IPS-20b (cell line): ENCODE measurements around the gene SH3YL1.

Source experiments
- H3K27ac ChIP-seq: one replicate; pipeline ENCODE4 v1.5.1; 2013; ENCODE audit warnings: low read length
- H3K27me3 ChIP-seq: 2 replicates; pipeline ENCODE4 v1.6.1; 2013; ENCODE audit warnings: mild to moderate bottlenecking, low read length, inconsistent platforms; ENCODE audit not compliant: insufficient read depth
- H3K36me3 ChIP-seq: 2 replicates; pipeline ENCODE4 v1.6.1; 2013; ENCODE audit warnings: low read depth, mild to moderate bottlenecking, inconsistent platforms, low read length, moderate library complexity; ENCODE audit not compliant: insufficient read depth
- H3K4me1 ChIP-seq: 2 replicates; pipeline ENCODE4 v1.6.1; 2013; ENCODE audit warnings: mild to moderate bottlenecking, control low read depth, inconsistent platforms, low read length, moderate library complexity; ENCODE audit not compliant: insufficient read depth
- H3K4me3 ChIP-seq: 2 replicates; pipeline ENCODE4 v1.5.1; 2013; ENCODE audit warnings: mild to moderate bottlenecking, low read length, inconsistent platforms
- H3K9ac ChIP-seq: 2 replicates; pipeline ENCODE4 v1.6.1; 2013; ENCODE audit warnings: low read depth, mild to moderate bottlenecking, inconsistent platforms, low read length, moderate library complexity
- H3K9me3 ChIP-seq: 2 replicates; pipeline ENCODE4 v1.6.1; 2013; ENCODE audit warnings: mild to moderate bottlenecking, low read depth, low read length, inconsistent platforms; ENCODE audit not compliant: insufficient read depth

The SH3YL1 gene

GRCh38 chr2:210660-211059, 53.2 kb downstream of the SH3YL1 start:
- Histone ChIP-seq H3K27me3 (no peaks in the 10 kb centered on the region; the same call in 1 of the 2 replicates), H3K9ac (no peak overlapping the region), H3K4me1 (no peaks in the 10 kb centered on the region), H3K4me3 (no peak overlapping the region), H3K9me3 (no peaks in the 10 kb centered on the region), H3K36me3 (no peaks in the 10 kb centered on the region), H3K27ac (no peak overlapping the region)

GRCh38 chr2:209470-209869, 54.4 kb downstream of the SH3YL1 start:
- no peaks in the 10 kb centered on the region; the same call in 1 of the 2 replicates for H3K27me3 ChIP-seq
- no peak overlapping the region for H3K9ac ChIP-seq
- H3K36me3 ChIP-seq, result no peaks in the 10 kb centered on the region
- H3K9me3 ChIP-seq, result peaks cover 4% of the 10 kb centered on the region; the same call in 1 of the 2 replicates
- H3K4me3 ChIP-seq, result no peak overlapping the region
- H3K4me1 ChIP-seq, result no peaks in the 10 kb centered on the region
- no peak overlapping the region for H3K27ac ChIP-seq

GRCh38 chr2:208335-208734, 55.5 kb downstream of the SH3YL1 start:
- Histone ChIP-seq H3K4me1 (no peaks in the 10 kb centered on the region), H3K27ac (no peak overlapping the region), H3K4me3 (no peak overlapping the region), H3K27me3 (no peaks in the 10 kb centered on the region; the same call in 1 of the 2 replicates), H3K9me3 (peaks cover 4% of the 10 kb centered on the region; the same call in 1 of the 2 replicates), H3K9ac (no peak overlapping the region), H3K36me3 (no peaks in the 10 kb centered on the region)

GRCh38 chr2:203984-204383, 59.8 kb downstream of the SH3YL1 start:
- Histone ChIP-seq H3K27ac (no peak overlapping the region), H3K36me3 (no peaks in the 10 kb centered on the region), H3K27me3 (no peaks in the 10 kb centered on the region; the same call in 1 of the 2 replicates), H3K9me3 (peaks cover 4% of the 10 kb centered on the region; the same call in 1 of the 2 replicates), H3K4me3 (no peak overlapping the region), H3K4me1 (no peaks in the 10 kb centered on the region), H3K9ac (no peak overlapping the region)

- H3K27me3 ChIP-seq, result no peaks in the 10 kb centered on the region; the same call in 1 of the 2 replicates
- peaks cover 4% of the 10 kb centered on the region; the same call in 1 of the 2 replicates for H3K9me3 ChIP-seq
- H3K4me1 ChIP-seq, result no peaks in the 10 kb centered on the region
- no peak overlapping the region for H3K27ac ChIP-seq
- H3K4me3 ChIP-seq, result no peak overlapping the region
- H3K9ac ChIP-seq, result no peak overlapping the region
- no peaks in the 10 kb centered on the region for H3K36me3 ChIP-seq
These were observed 60.4 kb downstream of the SH3YL1 start for GRCh38 chr2:203401-203800.

DNA sequence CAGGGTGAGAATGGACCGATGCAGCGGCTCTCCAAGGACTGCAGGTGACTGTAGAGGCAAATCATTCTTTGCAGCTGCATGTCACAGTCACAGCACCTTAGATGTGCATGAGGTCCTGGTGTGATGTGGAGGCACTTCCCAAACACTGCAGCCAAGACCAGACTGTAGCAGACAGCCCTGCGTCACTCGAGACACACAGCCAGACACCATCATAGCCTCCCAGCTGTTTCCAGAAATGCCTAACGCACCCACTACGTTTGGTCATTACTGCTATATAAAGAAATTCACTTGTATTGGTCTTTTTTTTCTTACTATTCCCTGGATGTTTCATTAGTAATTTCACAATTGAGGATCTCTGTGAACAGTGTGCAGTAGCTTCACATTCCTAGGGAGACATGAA, 60.9 kb downstream of the SH3YL1 start:
- Histone ChIP-seq H3K27me3 (no peaks in the 10 kb centered on the region), H3K9me3 (peaks cover 4% of the 10 kb centered on the region; the same call in 1 of the 2 replicates), H3K9ac (no peak overlapping the region), H3K27ac (no peak overlapping the region), H3K36me3 (no peaks in the 10 kb centered on the region), H3K4me3 (no peak overlapping the region), H3K4me1 (no peaks in the 10 kb centered on the region)

- H3K9ac ChIP-seq, result no peak overlapping the region
- no peak overlapping the region for H3K27ac ChIP-seq
- no peaks in the 10 kb centered on the region for H3K4me1 ChIP-seq
- H3K9me3 ChIP-seq, result peaks cover 4% of the 10 kb centered on the region; the same call in 1 of the 2 replicates
- H3K36me3 ChIP-seq, result no peaks in the 10 kb centered on the region
- H3K27me3 ChIP-seq, result no peaks in the 10 kb centered on the region
- no peak overlapping the region for H3K4me3 ChIP-seq
These were observed 62.0 kb downstream of the SH3YL1 start for GRCh38 chr2:201648-202433.

DNA sequence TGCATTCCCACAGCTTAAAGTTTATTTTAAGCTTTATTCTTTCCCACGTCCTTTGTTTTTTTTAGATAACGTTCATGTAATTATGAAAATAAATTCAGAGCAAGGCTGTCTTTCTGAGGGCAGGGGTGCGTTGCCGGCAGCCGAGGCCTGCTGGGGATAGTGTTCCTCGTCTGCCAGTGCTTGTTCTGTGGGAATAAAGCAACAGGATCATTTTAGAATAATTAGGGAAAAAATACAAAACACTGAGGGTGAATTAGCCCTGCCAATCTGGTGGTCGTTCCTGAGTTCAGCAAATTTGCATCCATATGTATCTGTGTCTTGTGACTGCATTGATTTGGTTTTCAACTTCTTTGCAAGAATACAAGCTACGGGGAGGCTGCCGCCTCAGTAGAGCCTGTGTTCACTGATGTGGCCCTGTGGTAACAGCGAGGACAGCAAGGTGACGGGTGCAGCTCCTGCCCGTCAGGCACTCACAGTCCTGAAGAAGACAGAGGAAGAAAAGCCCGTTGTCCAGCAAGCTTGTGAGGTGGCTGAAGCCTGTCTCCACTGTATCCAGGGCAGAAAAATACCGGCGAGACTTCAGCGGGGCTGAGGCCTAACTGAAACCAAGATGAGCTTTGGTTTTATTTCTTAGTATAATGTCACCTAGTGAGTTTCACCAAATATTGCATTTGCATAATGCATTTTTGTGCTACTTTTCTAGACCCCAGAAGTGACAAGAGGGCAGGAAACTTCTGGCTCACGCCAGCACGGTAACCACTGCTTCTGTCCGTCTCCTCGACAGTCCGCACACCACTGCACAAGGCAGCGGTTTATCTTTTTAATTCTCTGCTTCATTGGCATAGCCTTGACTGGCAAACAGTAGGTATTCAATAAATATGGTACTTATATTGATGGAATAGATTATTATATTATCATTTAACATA, 64.5 kb downstream of the SH3YL1 start:
- H3K9me3 ChIP-seq, result no peaks in the 10 kb centered on the region
- H3K27ac ChIP-seq, result no peak overlapping the region

GRCh38 chr2:196406-196805, 67.4 kb downstream of the SH3YL1 start:
- H3K27ac ChIP-seq, result no peak overlapping the region
- no peaks in the 10 kb centered on the region for H3K4me1 ChIP-seq
- H3K4me3 ChIP-seq, result no peak overlapping the region
- H3K9me3 ChIP-seq, result no peaks in the 10 kb centered on the region
- no peak overlapping the region for H3K9ac ChIP-seq
- no peaks in the 10 kb centered on the region for H3K27me3 ChIP-seq
- H3K36me3 ChIP-seq, result no peaks in the 10 kb centered on the region

More for the DNA sequence above, 64.5 kb downstream of the SH3YL1 start:
- Histone ChIP-seq H3K9ac (no peak overlapping the region), H3K4me3 (no peak overlapping the region), H3K4me1 (no peaks in the 10 kb centered on the region), H3K36me3 (no peaks in the 10 kb centered on the region), H3K27me3 (no peaks in the 10 kb centered on the region)

DNA sequence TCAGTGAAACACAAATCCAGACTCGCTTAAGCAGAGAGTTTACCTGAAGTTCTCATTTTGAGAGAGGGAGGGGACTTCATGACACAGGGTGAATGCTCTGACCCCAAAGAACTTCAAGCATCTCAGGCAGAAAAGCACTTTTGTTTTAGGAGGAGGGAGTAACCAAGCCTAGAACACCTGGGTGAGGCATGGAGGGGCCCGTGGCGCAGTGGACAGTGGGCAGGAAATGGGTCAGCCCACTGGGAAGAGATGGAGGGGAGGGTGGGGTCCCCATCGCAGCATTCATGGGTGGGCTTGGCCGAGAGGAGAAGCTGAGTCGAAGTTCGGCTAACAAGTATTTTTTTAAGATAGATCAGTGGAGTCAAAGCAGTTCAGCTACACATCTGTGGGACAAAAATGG, 67.9 kb downstream of the SH3YL1 start:
- Histone ChIP-seq H3K4me3 (no peak overlapping the region), H3K27ac (no peak overlapping the region), H3K9ac (no peak overlapping the region), H3K9me3 (no peaks in the 10 kb centered on the region), H3K4me1 (no peaks in the 10 kb centered on the region), H3K36me3 (no peaks in the 10 kb centered on the region), H3K27me3 (no peaks in the 10 kb centered on the region)

DNA sequence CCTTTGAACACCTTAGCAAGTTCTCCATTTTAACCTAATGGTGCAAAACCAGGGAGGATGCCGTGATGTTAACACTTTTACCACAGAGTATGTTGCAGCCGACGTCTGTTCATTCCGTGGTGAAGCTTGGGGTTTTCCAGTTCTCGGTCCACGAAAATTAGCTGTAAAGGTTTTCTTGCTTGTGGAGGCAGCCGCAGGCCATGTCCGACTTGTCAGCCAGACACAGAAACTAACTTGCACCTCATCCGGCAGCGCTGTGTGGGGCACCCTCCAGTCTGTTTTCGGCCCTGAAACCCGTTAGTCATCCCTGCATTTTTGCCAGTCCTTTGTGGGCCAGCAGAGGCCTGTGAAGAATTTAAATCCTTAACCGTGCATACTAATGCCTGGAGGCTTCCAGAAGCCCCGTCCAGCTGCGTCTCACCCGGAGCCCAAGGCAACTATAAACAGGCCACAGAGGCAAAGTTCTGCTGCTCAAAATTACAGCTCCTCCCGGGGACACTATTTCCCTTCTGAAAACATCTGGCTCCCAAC, 70.6 kb downstream of the SH3YL1 start:
- Histone ChIP-seq H3K9me3 (peaks cover 23% of the 10 kb centered on the region), H3K9ac (no peak overlapping the region), H3K36me3 (no peaks in the 10 kb centered on the region), H3K4me1 (no peaks in the 10 kb centered on the region), H3K27me3 (no peaks in the 10 kb centered on the region), H3K27ac (no peak overlapping the region), H3K4me3 (no peak overlapping the region)
